HG03442 (cell line): ENCODE results near the gene NFX1.
"Not testable (repeated sequence)": the region's sequence is repeated elsewhere in the genome, so short reads cannot be mapped to it uniquely, and the experiment has no call there.

ENCODE experiments used
- ATAC-seq: cut with Tn5 transposase; IDR thresholded peaks from one replicate; pipeline ENCODE4 v1.9.1; 2021; ENCODE audit warnings: mild to moderate bottlenecking, moderate library complexity; ENCODE audit not compliant: unreplicated experiment

Gene NFX1

DNA sequence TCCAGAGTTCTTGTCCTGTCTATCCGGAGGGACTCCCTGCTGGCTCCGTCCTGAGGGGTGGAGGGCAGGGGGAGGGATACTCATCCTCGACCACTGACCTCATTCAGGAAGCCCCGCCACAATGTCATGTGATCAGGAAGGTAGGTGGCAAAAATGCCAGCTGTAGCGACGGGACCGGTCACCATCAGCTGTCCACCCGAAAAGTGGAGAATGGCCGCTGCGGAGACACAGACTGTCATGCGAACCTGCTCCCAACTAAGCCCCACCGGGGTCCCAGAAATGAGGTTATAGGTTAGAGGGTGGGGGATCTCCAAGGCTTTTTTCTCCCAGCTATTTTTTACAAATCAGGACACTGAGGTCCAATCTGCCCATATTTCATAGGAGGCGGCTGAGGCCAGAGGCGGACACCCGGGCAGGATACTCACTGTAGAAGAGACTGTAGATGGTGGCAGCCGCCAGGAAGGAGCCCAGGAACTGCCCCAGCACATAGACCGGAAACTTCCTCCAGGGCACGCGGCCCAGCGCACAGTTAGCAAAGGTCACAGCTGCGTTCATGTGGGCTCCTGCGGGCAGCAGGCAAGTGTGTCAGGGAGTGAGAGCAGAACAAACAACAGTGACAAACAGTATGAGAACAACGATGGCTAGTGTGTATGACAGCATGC, 95.8 kb downstream of the NFX1 start:
- ATAC-seq: not testable (repeated sequence)

DNA sequence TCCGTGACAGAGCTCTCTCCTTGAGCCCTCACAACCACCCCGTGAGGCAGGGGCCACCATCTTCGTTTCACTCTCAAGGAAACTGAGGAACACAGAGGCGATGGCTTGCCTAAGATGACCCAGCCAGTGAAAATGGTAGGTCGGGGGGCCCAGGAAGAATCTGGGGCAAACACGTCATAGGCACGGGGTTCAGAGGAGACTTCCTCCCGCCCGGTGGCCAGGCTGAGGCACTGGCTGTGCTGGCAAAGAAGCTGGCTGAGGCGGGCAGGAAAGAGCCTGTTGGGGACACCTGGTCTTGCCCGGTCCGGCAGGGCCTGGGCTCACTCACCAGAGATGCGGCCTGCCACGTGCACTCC, 96.3 kb downstream of the NFX1 start:
- ATAC-seq: not testable (repeated sequence)

DNA sequence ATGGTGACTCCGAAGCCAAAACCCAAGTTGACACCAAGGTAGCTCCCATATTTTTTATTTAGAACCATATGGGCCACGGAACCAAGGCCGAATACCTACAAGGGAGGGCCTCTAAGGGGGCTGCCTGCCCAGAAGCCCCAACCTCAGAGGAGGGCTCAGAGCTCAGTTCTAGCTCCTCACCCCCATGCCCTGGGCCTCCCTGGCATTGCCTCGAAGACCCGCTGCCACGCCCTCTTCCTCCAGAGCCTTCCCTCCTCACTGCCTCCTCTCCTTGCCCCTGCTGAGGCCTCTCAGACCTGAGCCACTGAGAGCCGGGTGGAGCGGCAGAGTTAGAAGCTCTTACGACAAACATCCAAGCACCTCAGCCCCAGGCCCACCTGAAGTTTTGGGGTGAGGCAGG, 96.7 kb downstream of the NFX1 start:
- ATAC-seq: not testable (repeated sequence)

DNA sequence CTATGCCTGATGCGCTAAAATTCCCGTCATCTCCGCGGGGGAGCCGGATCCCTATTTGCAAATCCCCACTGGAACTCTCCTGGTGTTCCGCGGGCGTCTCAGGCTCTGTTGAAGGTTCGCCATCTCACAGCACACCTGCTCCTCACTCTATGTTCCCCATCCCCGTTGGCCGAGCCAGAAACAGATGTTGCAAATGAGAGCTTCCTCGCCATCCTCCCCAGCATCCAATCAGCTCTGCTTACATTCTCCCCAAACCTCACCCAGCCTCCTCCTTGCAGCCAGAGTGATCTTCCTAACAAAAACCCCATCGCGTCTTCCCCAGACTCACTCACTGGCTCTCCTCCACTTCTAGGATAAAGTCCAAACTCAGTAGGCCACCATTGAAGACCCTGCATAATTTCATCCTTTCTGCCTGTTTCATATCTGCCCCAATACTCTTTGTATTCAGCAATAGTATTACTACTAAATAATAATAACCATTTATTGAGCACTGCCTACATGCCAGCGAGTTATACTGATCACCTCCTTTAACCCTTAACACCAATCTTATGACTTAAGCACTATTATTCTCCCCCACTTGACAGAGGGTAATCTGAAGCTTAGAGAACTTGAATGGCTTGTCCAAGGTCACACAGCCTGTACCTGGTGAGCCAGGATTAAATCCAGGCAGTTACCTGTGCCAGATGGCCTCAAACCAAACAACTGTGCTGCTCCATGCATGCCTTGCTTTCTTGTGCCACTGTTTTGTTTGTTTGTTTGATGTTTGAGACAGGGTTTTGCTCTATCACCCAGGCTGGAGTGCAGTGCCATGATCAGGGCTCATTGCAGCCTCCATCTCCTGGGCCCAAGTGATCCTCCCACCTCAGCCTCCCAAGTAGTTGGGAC, 98.0 kb downstream of the NFX1 start:
- ATAC-seq: no peak

DNA sequence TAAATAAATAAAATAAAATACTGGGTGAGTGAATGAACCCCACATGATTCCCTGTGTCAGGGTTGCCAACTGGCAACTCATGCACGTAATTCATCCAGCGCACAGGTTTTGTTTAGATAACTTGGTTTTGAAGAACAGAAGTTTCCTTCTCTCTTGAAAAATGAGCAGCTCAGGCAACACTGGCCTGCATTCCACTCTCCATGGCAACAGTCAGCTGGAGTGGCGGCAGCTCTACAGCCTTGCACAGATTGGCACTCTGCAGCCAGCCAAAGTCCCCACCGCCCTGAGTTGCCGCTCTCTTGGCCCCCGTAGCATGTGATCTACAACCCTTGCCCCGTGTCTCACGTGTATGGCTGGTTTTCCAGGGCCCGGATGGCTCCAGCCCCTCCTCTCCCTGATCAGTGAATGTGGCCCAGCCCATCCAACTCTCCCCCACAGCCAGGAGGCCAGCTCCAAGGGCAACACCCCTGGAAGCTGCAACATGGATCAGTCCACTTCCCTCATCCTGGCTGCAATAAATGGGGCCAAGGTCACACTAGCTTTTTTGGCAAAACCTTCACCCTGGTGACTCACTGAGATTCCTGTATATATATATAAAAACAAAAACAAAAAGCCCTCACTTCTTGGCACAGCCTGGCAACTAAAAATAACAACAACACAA, 100.9 kb downstream of the NFX1 start:
- ATAC-seq: not testable (repeated sequence)

DNA sequence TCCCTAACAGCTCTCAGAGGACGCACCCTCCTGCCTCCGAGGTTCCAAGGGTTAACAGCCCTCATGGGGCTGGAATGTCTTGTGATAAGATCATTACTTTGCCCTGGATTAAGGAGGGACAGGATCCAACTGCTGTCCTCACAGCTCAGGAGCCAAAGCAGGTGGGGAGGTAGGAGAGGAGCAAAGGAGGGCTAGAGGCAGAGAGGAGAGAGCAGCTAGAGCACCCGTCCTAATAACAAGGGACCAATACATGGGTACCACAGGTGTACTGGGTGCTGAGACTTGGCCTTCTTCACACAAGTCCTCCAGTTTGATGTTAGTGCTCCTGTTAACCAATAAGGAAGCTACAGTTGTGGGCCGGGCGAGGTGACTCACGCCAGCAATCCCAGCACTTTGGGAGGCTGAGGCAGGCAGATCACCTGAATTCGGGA, 102.3 kb downstream of the NFX1 start:
- not testable (repeated sequence) for ATAC-seq

DNA sequence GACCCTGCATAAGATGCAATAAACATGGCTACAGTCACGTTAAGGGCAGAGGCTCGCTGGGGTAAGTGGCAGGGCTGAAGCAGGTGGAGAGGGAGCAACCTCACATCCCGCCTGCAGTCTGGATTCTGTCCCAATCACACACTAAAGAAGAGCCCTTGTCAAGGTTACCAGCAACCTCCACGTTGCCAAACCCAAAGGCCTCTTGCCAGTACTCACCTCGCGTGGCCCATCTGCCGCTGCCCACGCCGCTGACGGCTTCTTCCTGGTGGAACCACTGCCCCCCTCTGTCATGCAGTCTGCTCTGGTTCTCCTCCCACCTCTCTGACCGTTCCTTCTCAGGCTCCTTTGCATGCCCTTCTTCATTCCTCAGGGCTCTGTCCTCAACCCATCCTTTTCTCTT, 103.3 kb downstream of the NFX1 start:
- ATAC-seq: no peak

DNA sequence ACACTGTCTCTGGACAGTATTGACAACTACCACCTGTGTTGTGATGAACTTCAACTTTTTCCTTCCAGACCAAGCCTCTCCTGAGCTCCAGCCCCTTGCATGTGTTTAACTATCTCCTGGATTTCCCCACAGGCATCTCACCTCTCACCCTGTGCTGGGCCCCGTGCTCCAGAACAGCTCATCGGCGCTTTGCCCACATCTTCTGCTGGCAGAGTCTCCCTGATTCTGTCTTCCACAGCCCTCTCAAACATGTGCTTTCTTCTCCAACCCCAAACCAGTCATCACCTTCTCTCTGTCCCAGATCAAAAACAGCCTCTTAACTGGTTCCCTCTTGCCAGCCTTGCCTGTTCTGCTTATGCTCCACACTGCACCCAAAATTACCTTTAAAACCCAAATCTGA, 103.7 kb downstream of the NFX1 start:
- ATAC-seq: not testable (repeated sequence)

DNA sequence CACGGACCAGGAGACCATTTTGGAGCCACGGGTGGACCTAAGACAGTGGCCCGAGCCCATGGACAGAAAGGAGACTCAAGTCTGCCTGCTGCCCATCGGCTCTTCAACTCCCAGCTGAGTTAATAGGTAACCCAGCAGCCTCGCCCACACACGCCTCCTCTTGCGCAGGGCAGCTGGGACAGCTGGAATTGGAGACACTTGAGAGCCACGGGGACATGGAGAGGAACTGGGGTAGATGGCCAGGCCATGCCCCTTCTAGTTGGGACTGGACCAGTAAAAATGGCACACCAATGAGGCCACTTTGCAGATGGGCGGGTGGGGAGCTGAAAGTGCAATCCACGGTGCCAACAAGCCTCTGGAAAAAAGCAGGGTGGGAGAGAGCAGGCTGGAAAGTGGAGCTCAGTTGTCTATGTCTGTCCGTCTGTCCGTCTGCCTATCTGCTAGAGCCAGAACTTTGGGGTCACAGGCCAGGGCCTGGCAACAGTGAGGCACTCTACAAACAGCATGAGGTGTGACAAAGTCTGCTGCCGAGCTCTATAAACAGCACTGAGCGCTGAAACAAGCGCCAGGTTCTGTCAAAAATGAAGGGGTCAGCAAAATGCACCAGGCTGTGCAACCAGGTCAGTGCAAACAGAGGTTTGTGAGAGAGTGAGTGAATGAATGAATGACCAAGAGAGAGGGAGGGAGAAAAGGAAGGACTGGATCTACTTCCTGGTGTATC, 105.0 kb downstream of the NFX1 start:
- ATAC-seq: not testable (repeated sequence)

DNA sequence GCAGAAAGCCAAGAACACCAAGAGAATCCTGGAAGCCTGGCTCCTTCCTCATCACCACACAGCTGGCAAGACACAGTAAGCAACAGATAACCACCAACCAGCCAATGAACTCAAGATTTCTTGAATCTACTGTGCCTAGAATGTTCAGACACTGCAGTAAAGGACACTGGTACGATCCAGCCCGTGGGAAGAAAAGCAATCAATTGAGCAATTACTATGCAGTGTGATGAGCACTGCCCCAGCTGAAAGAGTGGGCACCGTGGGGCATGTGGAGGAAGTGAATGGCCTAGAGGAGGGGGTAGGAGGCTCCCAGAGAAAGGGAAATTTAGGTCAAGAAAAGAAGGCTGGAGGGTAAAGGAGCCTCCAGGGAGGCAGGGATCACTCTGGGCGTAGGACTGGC, 107.5 kb downstream of the NFX1 start:
- ATAC-seq: not testable (repeated sequence)

DNA sequence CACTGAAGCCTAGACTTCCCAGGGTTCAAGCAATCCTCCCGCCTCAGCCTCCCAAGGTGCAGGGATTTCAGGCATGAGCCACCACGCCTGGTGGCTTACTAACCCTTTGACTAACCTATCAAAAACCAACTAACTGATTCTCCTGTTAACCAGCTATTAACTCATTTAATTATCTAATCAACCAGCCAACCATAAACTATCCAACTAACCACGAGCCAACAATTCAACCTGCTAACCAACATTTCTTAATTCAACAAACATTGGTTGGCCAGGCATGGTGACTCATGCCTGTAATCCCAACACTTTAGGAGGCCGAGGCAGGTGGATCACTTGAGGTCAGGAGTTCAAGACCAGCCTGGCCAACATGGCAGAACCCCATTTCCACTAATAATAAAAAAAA, 108.7 kb downstream of the NFX1 start:
- not testable (repeated sequence) for ATAC-seq

DNA sequence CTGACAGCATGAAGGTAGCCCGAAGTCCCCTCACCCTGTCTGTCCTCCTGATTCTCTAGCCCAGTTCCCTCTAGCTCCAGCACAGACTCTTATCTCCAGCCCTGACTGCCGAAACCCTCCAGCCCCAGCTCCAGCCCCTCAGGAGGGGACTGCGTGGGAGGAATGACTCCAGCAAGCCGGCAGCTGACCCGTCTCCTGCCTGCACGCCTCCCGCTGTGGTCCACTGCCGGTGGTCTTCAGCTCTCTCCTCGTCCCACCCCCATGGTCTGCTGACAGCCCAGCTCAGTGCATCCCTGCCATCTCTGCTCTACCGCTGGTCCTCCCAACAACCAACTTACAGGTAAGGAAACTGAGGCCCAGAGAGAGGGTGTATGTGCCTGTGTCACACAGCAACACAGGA, 111.5 kb downstream of the NFX1 start:
- ATAC-seq: not testable (repeated sequence)

DNA sequence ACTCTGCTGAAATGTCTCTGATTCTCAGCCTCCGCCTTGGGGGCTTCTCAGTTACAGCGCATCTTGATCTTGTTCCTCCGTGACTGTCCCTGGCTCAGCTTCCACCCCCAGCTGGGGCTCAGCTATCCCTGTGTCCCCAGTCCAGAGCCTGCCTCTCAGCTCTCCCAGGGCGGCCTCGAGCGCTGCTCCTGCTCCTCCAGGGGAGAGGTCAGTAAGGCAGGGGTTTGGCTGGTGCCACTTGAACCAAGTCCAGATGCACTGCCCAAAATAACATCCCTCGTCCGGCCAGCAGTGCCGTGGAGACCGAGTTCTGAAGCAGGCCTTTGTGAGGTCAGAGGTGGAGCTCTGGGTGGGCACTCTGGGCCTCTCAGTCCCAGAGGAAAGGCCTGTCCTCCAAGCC, 112.1 kb downstream of the NFX1 start, which contains the start of gene AQP7:
TSS of gene AQP7 (minus strand) at position 198 of the 400 bp plus-strand sequence. CDS start 1,306 bp downstream, outside the sequence.
- ATAC-seq: not testable (repeated sequence)

DNA sequence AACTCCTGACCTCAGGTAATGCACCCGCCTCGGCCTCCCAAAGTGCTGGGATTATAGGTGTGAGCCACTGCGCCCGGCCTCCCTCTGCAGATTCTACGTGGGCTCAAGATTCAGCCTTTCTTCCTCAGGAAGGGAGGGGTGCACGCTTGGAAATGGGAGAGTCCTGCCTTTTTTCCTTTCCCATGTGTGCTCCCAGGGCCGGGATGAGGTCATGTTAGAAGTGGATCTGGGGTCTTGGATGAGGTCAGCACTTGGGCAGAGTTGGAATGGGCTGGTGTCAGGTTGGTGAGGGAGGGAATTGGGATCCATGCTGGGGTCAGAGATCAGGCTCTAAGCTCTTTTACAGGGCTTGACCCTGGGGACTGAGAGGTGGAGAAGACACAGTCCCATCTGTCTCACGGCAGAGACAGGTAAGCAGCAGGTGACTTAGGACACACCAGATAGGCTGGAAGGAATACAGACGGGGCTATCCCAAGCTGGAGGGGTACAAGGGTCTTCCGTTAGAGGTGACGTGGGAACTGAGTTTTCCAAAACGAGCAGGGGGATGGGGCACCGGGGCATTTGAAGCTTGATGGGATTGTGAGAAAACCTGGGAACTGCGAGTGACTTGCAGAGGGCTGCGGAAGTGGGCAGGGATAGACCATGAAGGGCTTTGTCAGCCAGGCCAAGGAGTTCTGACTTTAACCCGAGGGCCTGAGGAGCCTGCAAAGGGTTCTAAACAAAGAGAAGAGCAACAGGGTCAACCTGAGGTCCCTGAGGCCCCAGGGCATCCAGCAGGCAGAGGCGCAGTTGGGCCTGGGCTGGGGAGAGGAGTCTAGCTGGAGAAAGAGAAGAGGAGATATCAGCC, 113.8 kb downstream of the NFX1 start:
- no peak for ATAC-seq

DNA sequence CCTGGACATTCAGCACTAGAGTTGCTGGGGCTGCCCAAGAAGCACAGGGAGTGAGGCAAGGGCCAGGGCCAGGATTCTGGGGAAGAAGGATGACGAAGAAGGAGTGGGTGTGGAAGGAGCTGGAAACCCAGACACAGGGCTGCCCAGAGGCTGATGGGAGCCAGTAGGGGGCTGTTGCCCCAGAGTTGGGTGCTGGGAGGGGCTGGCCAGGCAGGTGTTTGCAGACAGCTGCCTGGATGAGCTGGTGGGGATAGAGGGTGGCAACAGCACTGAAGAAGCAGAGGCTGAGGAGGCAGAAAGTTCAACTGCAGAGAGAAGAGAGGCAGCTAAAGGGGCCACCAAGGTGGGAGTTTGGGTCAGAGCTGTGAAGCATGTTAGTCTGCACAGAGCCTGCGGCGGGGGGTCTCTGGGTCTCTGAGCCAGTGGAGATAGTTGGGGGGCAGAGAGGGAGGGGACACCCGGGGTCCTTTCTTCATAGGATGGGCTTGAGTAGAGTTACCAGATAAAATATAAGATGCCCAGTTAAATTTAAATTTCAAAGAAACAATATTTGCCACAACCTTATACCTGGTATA, 114.6 kb downstream of the NFX1 start:
- no peak for ATAC-seq

DNA sequence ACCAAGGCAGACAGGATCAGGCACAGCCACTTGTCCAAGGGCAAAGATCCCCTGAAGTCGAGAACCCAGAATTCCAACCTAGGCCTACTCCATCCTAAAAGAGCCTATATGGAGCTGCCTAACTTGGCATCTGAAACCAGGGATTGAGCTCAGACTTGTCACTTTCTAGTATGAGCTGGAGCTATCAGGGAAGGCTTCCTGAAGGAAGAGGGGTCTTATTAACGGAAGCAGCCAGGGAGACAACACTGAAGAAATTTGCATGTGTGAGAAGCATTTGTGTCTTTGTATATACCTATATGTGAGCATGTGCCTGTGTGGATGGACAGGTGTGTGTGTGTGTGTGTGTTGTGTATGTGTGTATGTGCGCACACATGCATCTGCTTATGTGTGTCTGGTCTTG, 116.7 kb downstream of the NFX1 start:
- ATAC-seq: no peak

DNA sequence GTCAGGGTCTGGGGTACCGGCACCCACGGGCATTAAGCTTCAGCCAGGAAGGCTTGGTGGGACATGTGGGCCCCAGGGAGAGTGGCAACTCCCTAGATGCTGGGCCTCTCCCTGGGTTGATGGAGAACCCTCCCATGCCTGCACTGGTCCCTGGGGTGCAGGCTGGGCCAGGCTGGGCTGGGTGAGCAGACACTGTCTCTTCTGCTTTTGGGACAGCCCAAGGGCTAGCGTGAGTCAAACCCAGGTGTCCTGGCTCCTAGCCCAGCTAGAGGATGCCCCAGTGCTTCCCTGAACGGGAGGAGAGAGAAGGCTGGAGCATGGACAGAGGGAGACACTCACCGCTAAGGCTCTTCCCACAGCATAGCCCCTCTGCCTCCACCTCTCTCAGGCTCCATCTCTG, 117.8 kb downstream of the NFX1 start:
- no peak for ATAC-seq

DNA sequence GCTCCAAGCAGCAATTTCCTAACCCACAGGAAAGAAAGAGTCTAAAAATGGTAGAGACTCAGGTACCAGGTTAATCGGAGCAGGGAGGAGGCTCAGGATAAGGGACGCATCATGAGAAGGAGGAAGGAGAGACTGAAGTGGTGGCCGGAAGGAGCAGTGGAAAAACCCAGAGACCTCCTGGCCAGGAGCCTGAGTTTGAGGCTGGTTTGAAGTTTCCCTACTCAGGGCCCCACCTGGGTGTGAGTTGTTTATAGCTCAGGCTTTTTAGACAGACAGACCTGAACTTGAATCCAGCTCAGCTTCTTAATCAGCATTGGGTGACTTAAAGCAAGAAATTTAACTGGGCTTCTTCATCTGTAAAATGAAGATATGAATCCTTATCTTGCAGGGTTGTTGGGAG, 124.0 kb downstream of the NFX1 start:
- no peak for ATAC-seq

DNA sequence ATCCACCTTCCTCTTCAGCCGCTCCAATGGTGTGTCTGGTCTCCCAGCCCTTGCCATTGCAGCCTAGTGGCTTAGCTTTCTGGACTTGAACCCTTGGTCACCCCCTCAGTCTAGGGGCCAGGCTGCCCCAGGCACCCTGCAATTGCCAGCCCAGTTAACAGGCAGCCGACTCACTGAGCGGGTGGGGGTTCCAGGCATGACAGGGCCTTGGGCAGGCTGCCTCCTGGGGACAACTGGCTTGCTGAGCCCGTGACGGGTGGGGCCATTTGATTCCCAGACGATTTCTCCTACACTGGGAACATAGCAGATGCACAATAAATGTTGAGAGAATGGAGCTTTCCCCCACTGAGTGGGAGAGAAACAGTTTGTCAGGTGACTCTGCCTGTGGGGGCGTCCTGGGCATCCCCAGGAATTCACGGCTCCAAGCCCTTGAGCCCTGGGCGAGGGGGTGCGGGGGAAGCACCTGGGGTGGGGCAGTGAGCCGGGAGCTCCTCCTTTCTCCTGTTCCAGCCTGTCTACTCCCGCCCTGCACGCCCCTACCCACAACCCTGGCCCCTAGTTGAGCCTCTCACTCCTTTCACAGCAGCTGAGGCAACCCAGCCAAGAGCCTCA, 124.7 kb downstream of the NFX1 start:
- ATAC-seq: no peak
